ENCODE data around the gene DAPK2. TPM values are rescaled to one million over a fixed set of nuclear protein-coding genes. Genes with fewer than 3 reads are reported as not detected.

The DAPK2 gene
- total and polyA plus RNA-seq, 3 donors from 2014 or later: 3.6 to 7.7 (median 5.9) TPM

DNA sequence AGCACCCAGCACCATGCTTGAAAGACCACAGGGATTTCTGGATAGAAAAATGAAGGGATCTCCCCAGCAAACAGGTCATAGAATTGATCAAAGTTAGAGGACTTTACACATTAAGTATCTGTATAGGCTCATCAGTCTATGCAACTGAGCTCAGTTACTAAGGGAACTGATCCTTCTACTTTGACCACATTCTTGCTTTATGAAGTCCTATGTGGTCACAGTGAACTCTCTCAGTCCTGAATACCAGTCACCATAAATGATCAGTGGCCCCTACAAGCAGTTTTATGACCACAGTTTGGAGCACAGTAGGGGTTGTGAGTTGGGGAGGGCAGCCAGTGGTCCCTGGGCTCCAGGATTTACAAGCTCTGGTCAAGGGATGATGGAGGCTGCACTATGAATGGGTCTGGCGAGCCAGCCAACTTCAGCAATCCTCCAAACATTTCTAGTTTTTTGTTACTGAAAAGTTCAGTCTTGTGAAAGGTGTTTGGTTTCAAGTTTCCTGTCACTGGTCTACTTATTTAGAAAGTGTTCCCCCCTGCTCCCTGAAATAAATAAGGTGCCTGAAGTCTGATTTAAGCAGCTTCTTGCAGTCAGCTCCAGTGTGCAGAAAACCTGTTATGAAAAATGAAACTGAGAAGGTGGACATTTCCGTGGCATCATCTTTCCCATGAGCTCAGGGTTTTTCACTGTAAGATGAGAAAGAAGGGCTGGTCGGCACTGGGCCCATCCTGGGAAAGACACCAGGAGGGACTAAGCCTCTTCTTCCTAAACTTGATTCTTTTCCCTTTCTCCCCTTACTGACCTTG lies 75.5 kb downstream of the DAPK2 start:
- Histone ChIP-seq H3K36me3 (ENCODE audit: low read depth, missing control alignments) (no peaks in the 10 kb centered on the region), H3K27ac (no peak overlapping the region), H3K4me3 (no peak overlapping the region), H3K27me3 (no peaks in the 10 kb centered on the region), H3K4me1 (no peaks in the 10 kb centered on the region), H3K9me3 (no peaks in the 10 kb centered on the region)
- 62 to 76% methylated on average over 3 of the region's 3 CpGs for WGBS, 2 donors
- no peak for TF ChIP-seq POLR2A (IDR thresholded peaks at IDR 0.05)
- no peak for TF ChIP-seq CTCF (IDR thresholded peaks at IDR 0.05)
- no peak for DNase-seq
- intact Hi-C loops (cut with DNase I; ENCODE audit: low total_unique reads): no loop called here

DNA sequence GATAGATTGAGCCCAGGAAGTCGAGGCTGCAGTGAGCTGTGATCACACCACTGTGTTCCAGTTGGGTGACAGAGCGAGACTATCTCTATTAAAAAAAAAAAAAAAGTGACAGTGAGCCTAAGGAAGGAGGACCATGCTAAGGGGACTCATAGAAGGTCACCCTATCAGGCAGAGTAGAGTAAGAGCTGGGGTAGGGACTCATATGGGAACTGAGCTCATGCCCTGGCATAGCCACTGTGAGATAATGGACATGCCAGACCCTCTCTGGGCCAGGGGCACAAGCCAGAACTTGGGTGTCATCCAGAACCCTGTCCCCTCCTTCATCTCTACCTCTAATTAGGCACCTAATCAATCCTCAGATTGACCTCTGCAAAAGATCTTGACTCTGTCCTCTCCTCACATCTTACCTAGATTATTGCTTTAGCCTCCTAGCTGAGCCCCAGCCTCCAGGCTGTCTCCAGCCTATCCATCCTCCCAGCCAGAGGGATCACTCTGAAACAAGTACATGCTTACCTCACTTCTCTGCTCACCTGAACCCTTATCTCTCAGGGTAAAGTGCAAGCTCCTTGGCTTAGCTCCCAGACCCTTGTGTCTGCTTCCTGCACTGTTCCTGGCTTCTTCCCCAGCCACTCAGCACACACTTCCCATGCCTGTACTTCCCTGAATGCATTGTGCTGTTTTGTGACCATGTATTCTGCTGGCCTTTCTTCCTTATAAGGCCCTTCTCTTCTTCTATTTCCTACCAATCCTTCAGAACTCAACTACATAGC lies 76.4 kb downstream of the DAPK2 start:
- no peak for TF ChIP-seq CTCF (IDR thresholded peaks at IDR 0.05)
- TF ChIP-seq POLR2A (IDR thresholded peaks at IDR 0.05): no peak
- Histone ChIP-seq H3K27me3 (no peaks in the 10 kb centered on the region), H3K4me1 (no peaks in the 10 kb centered on the region), H3K9me3 (no peaks in the 10 kb centered on the region), H3K27ac (no peak overlapping the region), H3K36me3 (ENCODE audit: low read depth, missing control alignments) (no peaks in the 10 kb centered on the region), H3K4me3 (no peak overlapping the region)
- DNase-seq: no peak
- whole genome bisulfite sequencing, 2 donors: 95 to 100% methylated on average over 2 of the region's 2 CpGs
- intact Hi-C loops (cut with DNase I; ENCODE audit: low total_unique reads): no loop called here

GRCh38 chr15:63968700-63969099 lies 77.6 kb downstream of the DAPK2 start:
- intact Hi-C loops (cut with DNase I; ENCODE audit: low total_unique reads): no loop called here
- TF ChIP-seq CTCF (IDR thresholded peaks at IDR 0.05): no peak
- TF ChIP-seq POLR2A (IDR thresholded peaks at IDR 0.05): no peak
- 71 to 85% methylated on average over 2 to 3 of the region's 3 CpGs for WGBS, 2 donors
- H3K36me3 ChIP-seq (ENCODE audit: low read depth, missing control alignments): no peaks in the 10 kb centered on the region
- H3K4me1 ChIP-seq: no peaks in the 10 kb centered on the region
- H3K9me3 ChIP-seq: no peaks in the 10 kb centered on the region
- no peak for DNase-seq
- H3K4me3 ChIP-seq: no peak overlapping the region
- H3K27ac ChIP-seq: no peak overlapping the region
- no peaks in the 10 kb centered on the region for H3K27me3 ChIP-seq

GRCh38 chr15:63968122-63968524 lies 78.2 kb downstream of the DAPK2 start:
- WGBS, 2 donors: 94 to 96% methylated on average over 4 of the region's 4 CpGs
- Histone ChIP-seq H3K27me3 (no peaks in the 10 kb centered on the region), H3K4me3 (no peak overlapping the region), H3K36me3 (ENCODE audit: low read depth, missing control alignments) (no peaks in the 10 kb centered on the region), H3K27ac (no peak overlapping the region), H3K4me1 (no peaks in the 10 kb centered on the region), H3K9me3 (no peaks in the 10 kb centered on the region)
- intact Hi-C loops (cut with DNase I; ENCODE audit: low total_unique reads): no loop called here
- DNase-seq: no peak
- TF ChIP-seq POLR2A (IDR thresholded peaks at IDR 0.05) (no peak), CTCF (IDR thresholded peaks at IDR 0.05) (no peak)
